Loucy (cell line): ENCODE data around the gene SPINT2.

Source experiments
- H2AFZ ChIP-seq: fragments of 200-600 bp; sonication (generic); 2 replicates; pipeline ENCODE4 v1.6.0; 2016; ENCODE audit warnings: antibody characterized with exemption, mild to moderate bottlenecking, low read length, moderate library complexity
- H3F3A ChIP-seq: fragments of 200-600 bp; 2 replicates; pipeline ENCODE4 v1.6.0; 2016; ENCODE audit warnings: antibody characterized with exemption, low read depth, mild to moderate bottlenecking
- H3K27me3 ChIP-seq: fragments of 200-600 bp; sonication (generic); 2 replicates; pipeline ENCODE4 v1.6.1; 2014; ENCODE audit warnings: low read length, mild to moderate bottlenecking; ENCODE audit not compliant: insufficient read depth, poor library complexity, severe bottlenecking
- H3K36me3 ChIP-seq: fragments of 200-600 bp; sonication (generic); 2 replicates; pipeline ENCODE4 v1.6.1; 2016; ENCODE audit warnings: low read length; ENCODE audit not compliant: insufficient read depth
- H3K4me1 ChIP-seq: fragments of 200-600 bp; sonication (generic); 2 replicates; pipeline ENCODE4 v1.5.1; 2014; ENCODE audit warnings: low read length, mild to moderate bottlenecking; ENCODE audit not compliant: insufficient read depth, poor library complexity, severe bottlenecking
- H3K4me2 ChIP-seq: fragments of 200-600 bp; sonication (generic); 2 replicates; pipeline ENCODE4 v1.6.0; 2014; ENCODE audit warnings: antibody characterized with exemption, low read length, low read depth, mild to moderate bottlenecking; ENCODE audit not compliant: poor library complexity, severe bottlenecking
- H3K4me3 ChIP-seq: fragments of 200-600 bp; sonication (generic); 2 replicates; pipeline ENCODE4 v1.5.1; 2014; ENCODE audit warnings: low read length, mild to moderate bottlenecking, mixed read lengths; ENCODE audit not compliant: poor library complexity, severe bottlenecking
- H3K79me2 ChIP-seq: fragments of 200-600 bp; sonication (generic); 2 replicates; pipeline ENCODE4 v1.6.1; 2014; ENCODE audit warnings: low read length; ENCODE audit not compliant: insufficient read depth
- H3K9ac ChIP-seq: fragments of 200-600 bp; sonication (generic); 2 replicates; pipeline ENCODE4 v1.6.0; 2014; ENCODE audit warnings: mild to moderate bottlenecking, low read depth, low read length, moderate library complexity; ENCODE audit not compliant: poor library complexity, severe bottlenecking
- H3K9me2 ChIP-seq: fragments of 200-600 bp; sonication (generic); replicated peaks from 2 replicates; pipeline ENCODE4 v1.6.1; 2016; ENCODE audit warnings: low read depth, low read length, mixed read lengths
- H3K9me3 ChIP-seq: fragments of 200-600 bp; sonication (generic); 2 replicates; pipeline ENCODE4 v1.6.1; 2014; ENCODE audit warnings: mild to moderate bottlenecking, antibody characterized with exemption, low read length, low read depth; ENCODE audit not compliant: insufficient read depth
- H4K20me1 ChIP-seq: fragments of 200-600 bp; sonication (generic); 2 replicates; pipeline ENCODE4 v1.6.0; 2014; ENCODE audit warnings: antibody characterized with exemption, low read length, mild to moderate bottlenecking; ENCODE audit not compliant: insufficient read depth, poor library complexity, severe bottlenecking
- CTCF ChIP-seq: fragments of 200-600 bp; sonication (generic); conservative IDR thresholded peaks from 2 replicates; pipeline ENCODE4 v1.5.1; 2014; ENCODE audit warnings: mild to moderate bottlenecking, antibody characterized with exemption, low read length
- EZH2phosphoT487 ChIP-seq: fragments of 200-600 bp; IDR thresholded peaks from 2 replicates; pipeline ENCODE4 v1.6.1; 2018; ENCODE audit warnings: antibody characterized with exemption, mild to moderate bottlenecking, moderate library complexity, borderline replicate concordance

SPINT2 gene

GRCh38 chr19:38293281-38293680 is 28.9 kb downstream of the SPINT2 start:
- Histone ChIP-seq H3K9me3 (no peaks in the 10 kb centered on the region), H3K4me3 (no peak overlapping the region), H3K36me3 (peaks cover 55% of the 10 kb centered on the region; the same call in 1 of the 2 replicates), H3K4me2 (no peak overlapping the region), H3F3A (no peaks in the 10 kb centered on the region), H3K79me2 (no peaks in the 10 kb centered on the region), H4K20me1 (no peaks in the 10 kb centered on the region), H3K4me1 (no peaks in the 10 kb centered on the region), H3K9me2 (no peaks in the 10 kb centered on the region), H3K27me3 (no peaks in the 10 kb centered on the region), H2AFZ (no peak overlapping the region), H3K9ac (no peak overlapping the region)
- TF ChIP-seq EZH2phosphoT487 = no peak
- TF ChIP-seq CTCF = no peak

GRCh38 chr19:38294090-38294489 is 29.7 kb downstream of the SPINT2 start:
- no peaks in the 10 kb centered on the region for H4K20me1 ChIP-seq
- no peak for TF ChIP-seq EZH2phosphoT487
- TF ChIP-seq CTCF = no peak
- peaks cover 46% of the 10 kb centered on the region; the same call in 1 of the 2 replicates for H3K36me3 ChIP-seq
- H3K79me2 ChIP-seq = no peaks in the 10 kb centered on the region
- H3K4me3 ChIP-seq = no peak overlapping the region
- H3F3A ChIP-seq = no peaks in the 10 kb centered on the region
- no peaks in the 10 kb centered on the region for H3K9me2 ChIP-seq
- H3K9ac ChIP-seq = no peak overlapping the region
- no peak overlapping the region for H2AFZ ChIP-seq
- no peaks in the 10 kb centered on the region for H3K27me3 ChIP-seq
- H3K4me1 ChIP-seq = no peaks in the 10 kb centered on the region
- H3K9me3 ChIP-seq = no peaks in the 10 kb centered on the region
- no peak overlapping the region for H3K4me2 ChIP-seq

- H3F3A ChIP-seq = no peaks in the 10 kb centered on the region
- no peak for TF ChIP-seq CTCF
- no peak for TF ChIP-seq EZH2phosphoT487
- H3K4me2 ChIP-seq = no peak overlapping the region
- H3K36me3 ChIP-seq = peaks cover 10% of the 10 kb centered on the region; the same call in 1 of the 2 replicates
- H2AFZ ChIP-seq = no peak overlapping the region
- no peaks in the 10 kb centered on the region for H3K9me3 ChIP-seq
- no peaks in the 10 kb centered on the region for H3K27me3 ChIP-seq
- H3K4me3 ChIP-seq = no peak overlapping the region
- H3K4me1 ChIP-seq = no peaks in the 10 kb centered on the region
- no peak overlapping the region for H3K9ac ChIP-seq
- no peaks in the 10 kb centered on the region for H4K20me1 ChIP-seq
- no peaks in the 10 kb centered on the region for H3K79me2 ChIP-seq
- H3K9me2 ChIP-seq = no peaks in the 10 kb centered on the region
Observed at GRCh38 chr19:38298821-38299680, 34.7 kb downstream of the SPINT2 start.
